Aortic smooth muscle cell (primary cell): ENCODE measurements around the gene FAM83C. TPM values are rescaled to one million over a fixed set of nuclear protein-coding genes. Genes with fewer than 3 reads are reported as not detected.

ENCODE experiments used
- total RNA-seq: library from RNA; depleted of rRNA; stranded (reverse); fragments of >200 nt; gene quantifications from 2 replicates; pipeline ENCODE4 v1.2.3, GENCODE V29; 2014

Gene FAM83C
- not detected in 2 replicates for total RNA-seq

DNA sequence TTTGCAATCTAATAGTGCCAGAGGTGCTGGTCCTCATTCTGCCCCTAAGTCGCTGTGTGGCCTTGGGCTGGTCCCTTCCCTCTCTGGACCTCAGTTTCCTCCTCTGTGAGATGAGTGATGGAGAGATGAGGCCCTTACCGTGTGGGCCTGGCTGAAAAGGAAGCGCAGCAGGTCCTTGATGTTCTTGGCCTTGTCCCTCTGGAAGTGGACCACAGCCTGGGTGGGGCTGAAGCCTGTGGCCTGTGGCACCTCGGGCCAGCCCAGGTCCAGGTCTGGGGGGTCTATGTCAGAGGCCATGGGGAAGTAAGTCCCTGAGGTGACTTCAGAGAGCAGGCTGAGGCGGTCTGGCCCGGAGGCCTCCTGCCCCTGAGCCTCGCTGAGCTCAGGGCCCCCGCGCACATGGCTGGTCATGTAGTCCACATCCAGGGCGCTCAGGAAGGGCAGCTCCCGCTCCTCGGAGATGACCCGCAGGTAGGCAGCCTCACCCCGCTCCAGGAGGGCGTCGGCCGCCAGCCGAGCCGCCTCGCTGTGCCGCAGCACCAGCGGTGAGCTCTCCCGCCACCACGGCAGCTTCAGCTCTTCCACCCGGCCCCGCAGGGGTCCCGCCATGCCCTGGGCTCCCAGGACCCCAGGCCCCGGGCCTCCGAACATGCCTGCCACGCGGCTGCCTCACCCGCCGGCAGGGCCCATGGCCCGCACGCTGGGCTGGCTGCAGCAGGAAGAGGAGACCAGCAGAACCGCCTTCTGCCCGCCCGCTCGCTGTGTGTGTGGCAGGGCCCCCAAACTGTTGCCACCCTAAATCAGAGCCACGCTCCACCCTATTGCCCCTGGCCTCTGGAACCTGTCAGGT lies at the start of gene FAM83C:
TSS of gene FAM83C (minus strand) at position 772 of the 850 bp plus-strand sequence. CDS start at position 651, 121 bp downstream.

DNA sequence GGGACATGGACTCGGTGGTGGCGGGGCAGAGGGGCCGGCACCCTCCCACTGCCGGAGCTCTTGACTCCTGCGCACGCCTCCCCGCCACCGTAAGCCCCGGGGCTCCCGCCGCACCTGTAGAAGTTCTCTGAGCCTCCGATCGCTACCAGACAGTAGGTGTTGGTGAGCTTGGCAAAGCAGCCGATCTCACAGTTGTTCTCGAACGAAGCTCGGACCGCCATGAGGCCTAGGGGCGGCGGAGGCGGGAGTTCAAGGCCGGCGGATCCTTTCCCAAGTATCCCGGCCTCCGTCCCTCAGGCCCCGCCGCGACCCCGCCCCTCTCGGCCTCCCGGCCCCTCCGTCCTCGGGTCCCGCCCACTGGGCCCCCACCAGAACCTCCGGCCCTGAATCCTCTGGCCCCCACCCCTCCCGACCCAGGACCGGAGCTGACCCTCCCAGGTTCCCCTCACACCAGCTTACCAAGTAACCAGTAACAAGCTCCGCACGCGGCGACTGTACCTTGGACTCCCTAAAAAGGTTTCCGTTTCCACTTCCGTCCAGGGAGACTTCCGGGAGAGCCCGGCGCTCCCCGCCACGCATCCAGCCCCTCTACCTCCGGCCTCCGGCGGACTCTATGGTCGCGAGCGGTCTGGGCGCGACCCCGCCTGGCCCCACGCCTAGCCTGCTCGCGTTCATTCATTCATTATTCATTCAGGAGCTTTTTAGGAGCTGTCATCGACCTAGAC lies 7.8 kb downstream of the FAM83C start, which contains the start of gene EIF6:
TSS of gene EIF6 (minus strand) at position 506 of the 725 bp plus-strand sequence. CDS start at position 221, 285 bp downstream.

DNA sequence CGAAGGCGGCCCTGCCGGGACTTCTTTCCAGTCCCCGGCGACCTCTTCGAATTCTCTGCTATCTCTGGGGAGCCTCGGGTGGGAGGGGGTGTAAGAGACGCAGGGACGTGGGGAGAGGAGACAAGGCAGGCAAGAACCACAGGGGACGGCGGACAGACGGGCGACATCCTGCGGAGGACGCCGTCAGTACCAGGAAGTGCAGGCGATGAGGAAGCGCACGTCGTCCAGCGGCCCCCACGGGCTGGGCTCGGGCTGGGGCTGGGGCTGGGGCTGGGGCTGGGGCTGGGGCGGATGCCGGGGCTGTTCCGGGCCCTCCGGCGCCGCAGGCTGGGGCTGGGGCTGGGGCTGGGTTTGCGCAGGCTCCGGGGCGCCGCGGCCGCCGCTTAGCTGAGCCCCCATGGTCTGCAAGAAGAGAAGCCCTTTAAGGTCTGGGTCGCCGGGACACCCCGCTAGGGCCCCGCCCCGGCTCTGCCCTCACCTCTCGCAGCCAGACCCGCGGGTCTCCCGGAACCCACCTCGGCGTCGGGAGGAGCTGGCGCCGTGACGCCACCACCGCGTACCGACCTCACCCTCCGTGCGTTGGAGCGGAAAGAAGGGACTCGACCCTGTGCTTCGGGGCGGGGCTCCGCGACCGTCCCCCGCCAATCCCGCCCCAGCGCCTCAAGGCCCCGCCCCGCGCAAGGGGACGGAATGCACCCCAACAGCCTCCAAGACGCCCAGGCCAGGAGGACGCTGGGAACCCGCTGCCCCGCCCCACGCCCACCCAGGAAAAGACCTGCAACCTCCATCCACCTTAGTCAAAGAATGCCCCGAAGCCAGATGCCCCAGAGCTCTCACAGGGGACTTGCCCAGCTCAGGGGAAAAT lies 14.5 kb downstream of the FAM83C start, which contains the start of gene MMP24OS:
TSS of gene MMP24OS (minus strand) at position 592 of the 865 bp plus-strand sequence. CDS start at position 399, 193 bp downstream.

Other genes starting within 250 kb of the FAM83C start
- gene TRPC4AP, start 199.6 kb downstream of the FAM83C start, total RNA-seq, result 66.8 and 76.5 TPM in 2 replicates
- 98.4 and 101 TPM in 2 replicates for gene EDEM2, start 145.1 kb downstream of the FAM83C start, total RNA-seq
- 125 and 128 TPM in 2 replicates for gene PROCR, start 120.4 kb downstream of the FAM83C start, total RNA-seq
- 0.53 and 0.75 TPM in 2 replicates for gene MMP24, start 65.7 kb downstream of the FAM83C start, total RNA-seq
- 12.7 and 20.1 TPM in 2 replicates for gene MMP24OS, start 14.3 kb downstream of the FAM83C start, total RNA-seq
- 127 and 134 TPM in 2 replicates for gene EIF6, start 7.7 kb downstream of the FAM83C start, total RNA-seq
- gene UQCC1, start 119.5 kb upstream of the FAM83C start, total RNA-seq, result 25.8 and 31.5 TPM in 2 replicates
- gene GDF5, start 145.8 kb upstream of the FAM83C start, total RNA-seq, result 4.2 and 23.0 TPM in 2 replicates
- gene CEP250, start 163.2 kb upstream of the FAM83C start, total RNA-seq, result 15.7 and 20.5 TPM in 2 replicates
- not detected in 2 replicates for gene C20orf173, start 237.2 kb upstream of the FAM83C start, total RNA-seq
- gene ERGIC3, start 249.7 kb upstream of the FAM83C start, total RNA-seq, result 353 and 375 TPM in 2 replicates